Measurements from ENCODE around the gene SHROOM2. TPM values are rescaled to one million over a fixed set of nuclear protein-coding genes. Genes with fewer than 3 reads are reported as not detected.
A peak's percentile ranks its signal among the peaks of the same experiment; 100 is the strongest.

SHROOM2 gene
- total RNA-seq, 1 donor from 2014 or later = 8.8 TPM

DNA sequence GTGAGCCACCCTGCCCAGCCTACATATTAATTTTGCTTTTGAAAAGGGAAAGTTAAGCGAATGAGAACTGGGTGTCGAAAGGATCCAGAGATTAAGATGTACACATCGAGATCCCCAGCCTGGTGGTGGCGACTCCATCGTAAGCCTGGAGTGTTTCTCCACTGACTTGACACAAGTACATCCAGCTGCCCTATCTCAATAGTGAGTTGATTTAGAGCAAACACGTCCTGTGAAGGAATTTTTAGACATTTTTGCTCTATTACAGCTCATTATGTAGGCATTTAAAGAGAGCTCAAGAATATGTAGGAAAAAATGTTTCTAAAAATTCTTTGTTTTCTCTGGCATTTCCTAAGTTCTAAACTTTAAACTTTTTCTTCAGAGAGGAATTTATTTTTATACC is 169.3 kb downstream of the SHROOM2 start:
- DNase-seq = no peak

- DNase-seq = no peak
These were observed 171.5 kb downstream of the SHROOM2 start for GRCh38 chrX:9957743-9958142.

- DNase-seq = no peak
These were observed 172.0 kb downstream of the SHROOM2 start for GRCh38 chrX:9958183-9958582.

DNA sequence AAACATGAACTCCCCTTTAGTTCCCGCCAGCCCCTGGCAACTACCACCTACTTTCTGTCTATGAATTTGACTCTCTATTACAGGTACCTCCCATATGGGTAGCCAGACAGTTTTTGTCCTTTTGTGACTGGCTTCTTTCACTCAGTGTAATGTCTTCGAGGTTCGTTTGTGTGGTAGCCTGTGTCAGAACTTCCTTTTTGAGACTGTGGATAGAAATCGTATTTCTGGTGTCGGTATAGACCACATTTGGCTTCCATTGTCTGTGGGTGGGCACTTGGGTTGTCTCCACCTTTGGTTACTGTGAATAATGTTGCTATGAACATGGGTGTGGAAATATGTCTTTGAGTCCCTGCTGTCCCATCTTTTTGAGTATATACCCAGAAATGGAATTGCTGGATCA is 175.5 kb downstream of the SHROOM2 start:
- DNase-seq = no peak

DNA sequence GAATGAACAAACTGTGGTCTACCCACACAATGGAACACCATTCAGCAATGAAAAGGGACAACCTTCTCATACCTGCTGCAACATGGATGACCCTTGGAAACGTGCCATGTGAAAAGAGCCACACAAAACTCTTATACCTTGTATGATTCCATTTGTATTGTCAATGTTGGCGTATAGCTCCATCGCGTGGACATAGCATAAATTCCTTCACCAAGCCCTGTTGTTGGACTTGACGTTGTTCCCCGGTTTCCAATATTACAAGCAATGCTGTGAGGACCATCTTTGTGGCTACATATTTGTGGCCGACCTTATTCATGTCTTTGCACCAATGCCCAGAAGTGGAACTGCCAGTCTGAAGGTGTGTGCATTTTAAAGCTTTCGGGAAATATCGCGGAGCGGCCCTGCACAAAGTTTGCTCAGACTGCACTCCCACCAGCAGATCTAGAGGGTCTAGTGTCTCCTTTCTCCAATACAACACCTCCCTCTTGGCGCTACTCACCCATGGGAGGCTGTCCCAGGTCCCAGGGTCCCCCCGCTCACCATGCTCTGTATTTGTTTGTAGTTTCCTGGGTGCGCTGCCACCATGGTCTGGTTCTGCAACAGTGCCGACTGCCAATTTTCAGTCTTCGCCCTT is 180.7 kb downstream of the SHROOM2 start, which contains the start of gene CLDN34:
Gene CLDN34, plus strand, starts transcription at position 584 of the 634 bp plus-strand sequence. Its CDS starts 0 bp downstream, at position 584.
- peak; percentile 5 for DNase-seq

GRCh38 chrX:9977635-9978034 is 191.4 kb downstream of the SHROOM2 start:
- no peak for DNase-seq

GRCh38 chrX:9980401-9980800 is 194.2 kb downstream of the SHROOM2 start:
- DNase-seq = no peak

DNA sequence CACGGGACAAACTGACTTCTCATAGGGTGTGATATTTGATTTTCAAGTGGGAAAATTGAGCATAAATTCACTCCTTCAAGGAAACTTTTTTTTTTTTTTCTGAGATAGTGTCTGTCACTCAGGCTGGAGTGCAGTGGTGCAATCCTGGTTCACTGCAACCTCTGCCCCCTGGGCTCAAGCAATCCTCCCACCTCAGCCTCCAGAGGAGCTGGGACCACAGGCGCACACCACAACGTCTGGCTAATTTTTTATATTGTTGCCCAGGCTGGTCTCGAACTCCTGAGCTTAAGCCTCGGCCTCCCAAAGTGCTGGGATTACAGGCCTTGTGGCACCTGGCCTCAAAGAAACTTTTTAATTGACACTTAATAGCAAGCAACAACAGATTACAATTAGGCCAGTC is 194.7 kb downstream of the SHROOM2 start:
- no peak for DNase-seq

DNA sequence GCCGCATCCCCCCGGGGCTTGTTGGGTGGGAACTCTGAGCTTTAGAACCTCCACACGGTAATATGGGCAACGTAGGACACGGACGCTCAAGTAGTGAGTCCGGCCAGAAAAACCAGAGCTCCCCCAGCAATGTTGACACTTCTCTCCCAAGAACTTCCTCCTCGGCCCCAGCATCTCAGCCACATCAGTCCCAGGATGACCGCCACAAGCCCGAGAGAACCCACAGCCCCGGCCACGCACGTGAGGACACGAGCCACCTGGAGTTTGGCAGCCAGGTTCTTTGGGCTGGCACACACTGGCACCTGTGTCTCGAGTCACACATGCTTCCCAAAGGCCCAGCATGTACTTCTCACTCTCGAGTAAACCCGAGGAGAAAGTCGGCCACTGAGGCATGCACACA is 197.2 kb downstream of the SHROOM2 start:
- DNase-seq = no peak

- no peak for DNase-seq
These were observed 197.6 kb downstream of the SHROOM2 start for GRCh38 chrX:9983846-9984245.

- DNase-seq = peak; percentile 56
These were observed 202.5 kb downstream of the SHROOM2 start for GRCh38 chrX:9988762-9989161.

DNA sequence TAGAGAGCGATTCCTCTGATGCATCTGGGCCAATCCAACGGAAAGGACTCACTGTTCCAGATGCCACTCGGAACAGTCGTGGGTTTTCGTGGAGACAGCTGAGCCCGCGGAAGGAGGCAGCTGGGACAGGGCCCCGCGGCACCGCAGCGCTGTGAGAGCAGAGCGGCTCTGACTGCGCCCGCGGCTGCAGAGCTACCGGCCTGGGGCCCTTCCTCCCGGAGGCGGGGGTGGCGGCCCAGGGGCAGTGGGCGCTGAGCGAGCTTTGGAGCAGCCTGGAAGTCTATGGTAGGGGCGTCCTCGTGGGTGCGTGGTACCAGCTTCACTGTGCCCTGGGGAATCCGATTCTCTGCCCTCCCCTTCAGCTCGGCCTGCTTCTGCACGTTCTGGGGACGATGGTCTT is 205.8 kb downstream of the SHROOM2 start:
- no peak for DNase-seq

DNA sequence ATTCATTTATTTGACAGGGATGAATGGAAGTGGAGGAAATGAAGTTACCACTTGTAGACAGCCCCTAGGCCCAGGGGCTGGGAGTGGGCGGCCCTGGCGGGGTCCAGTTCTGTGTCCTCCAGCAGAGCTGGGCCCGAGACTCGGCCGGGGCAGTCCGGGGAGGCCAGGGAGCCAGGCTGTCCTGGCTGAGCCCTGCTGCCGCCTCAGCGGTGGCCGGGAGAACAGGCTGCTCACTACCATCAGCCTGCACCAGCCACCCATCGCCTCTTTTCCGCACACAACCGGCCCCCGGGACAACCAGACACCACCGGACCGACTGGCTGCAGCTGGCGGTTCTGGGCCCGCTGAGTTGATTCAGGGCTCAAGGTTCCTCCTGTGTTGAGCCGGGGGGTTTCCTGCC is 206.5 kb downstream of the SHROOM2 start:
- DNase-seq = no peak

- peak; percentile 88 for DNase-seq
These were observed 209.7 kb downstream of the SHROOM2 start for GRCh38 chrX:9995855-9996339.

- no peak for DNase-seq
These were observed 210.8 kb downstream of the SHROOM2 start for GRCh38 chrX:9997041-9997440.

DNA sequence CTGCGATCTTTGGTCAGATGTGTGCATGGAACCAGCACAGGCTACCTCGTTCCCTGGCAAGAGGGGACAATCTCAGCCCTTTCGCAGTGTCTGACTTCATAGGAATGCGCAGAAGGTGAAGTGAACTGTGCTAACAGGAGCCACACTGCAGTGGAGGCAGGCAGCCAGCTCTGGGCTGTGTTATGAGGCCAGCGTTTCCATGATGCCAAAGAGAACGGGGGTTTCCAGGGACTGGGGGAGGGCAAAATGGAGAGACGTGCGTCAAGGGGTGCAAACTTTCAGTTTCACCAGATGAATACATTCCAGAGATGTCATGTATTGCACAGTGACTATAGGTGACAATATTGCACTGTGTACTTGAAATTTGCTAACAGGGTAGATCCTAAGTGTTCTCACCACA is 211.3 kb downstream of the SHROOM2 start:
- no peak for DNase-seq

Other genes starting within 250 kb of the SHROOM2 start
- gene GPR143, start 20.6 kb upstream of the SHROOM2 start, total RNA-seq = 2.8 and 6.0 TPM in 2 replicates
- gene CLDN34, start 180.9 kb downstream of the SHROOM2 start, total RNA-seq = not detected in 2 replicates